Vagina (tissue), 2 donors: ENCODE measurements around the gene LRP2.

Experiments
- CTCF ChIP-seq, 3 experiments: fragments of 450-650 bp in 2 of 3; fragments of 200-600 bp in 1 of 3; sonication (generic) in 1 of 3; IDR thresholded peaks; one replicate each; pipeline ENCODE4 v1.5.1; 2017 to 2019; ENCODE audit warnings: antibody characterized with exemption in 3 of 3, mild to moderate bottlenecking in 2 of 3, moderate library complexity in 2 of 3
- POLR2A ChIP-seq, 2 donors: fragments of 450-650 bp; IDR thresholded peaks; one replicate each; pipeline ENCODE4 v1.6.1; 2017; ENCODE audit warnings: antibody characterized with exemption in 2 of 2, mild to moderate bottlenecking in 2 of 2, moderate library complexity in 2 of 2
- POLR2AphosphoS5 ChIP-seq, 2 donors: sonication (generic); formaldehyde crosslinking; IDR thresholded peaks; one replicate each; pipeline ENCODE4 v1.9.0; 2017; ENCODE audit warnings: antibody characterized with exemption in 2 of 2, mild to moderate bottlenecking in 2 of 2, low read depth in 1 of 2; ENCODE audit not compliant: insufficient read depth in 1 of 2

- TF ChIP-seq CTCF (IDR thresholded peaks at IDR 0.05), result no peak
- TF ChIP-seq POLR2A (IDR thresholded peaks at IDR 0.05), result no peak
- TF ChIP-seq POLR2AphosphoS5 (IDR thresholded peaks at IDR 0.05; ENCODE audit: insufficient read depth in 1 of 2, low read depth in 1 of 2), result no peak
These were observed 31.7 kb downstream of the LRP2 start for GRCh38 chr2:169330555-169331198.
